ENCODE measurements around the gene MRPS2. TPM values are rescaled to one million over a fixed set of nuclear protein-coding genes. Genes with fewer than 3 reads are reported as not detected.

The MRPS2 gene
- total and polyA plus RNA-seq, 9 of the 15 experiments (the other 6 are each of a cell fraction or from before 2014, with no cell fraction given), result 8.0 to 167 (median 81.3) TPM

DNA sequence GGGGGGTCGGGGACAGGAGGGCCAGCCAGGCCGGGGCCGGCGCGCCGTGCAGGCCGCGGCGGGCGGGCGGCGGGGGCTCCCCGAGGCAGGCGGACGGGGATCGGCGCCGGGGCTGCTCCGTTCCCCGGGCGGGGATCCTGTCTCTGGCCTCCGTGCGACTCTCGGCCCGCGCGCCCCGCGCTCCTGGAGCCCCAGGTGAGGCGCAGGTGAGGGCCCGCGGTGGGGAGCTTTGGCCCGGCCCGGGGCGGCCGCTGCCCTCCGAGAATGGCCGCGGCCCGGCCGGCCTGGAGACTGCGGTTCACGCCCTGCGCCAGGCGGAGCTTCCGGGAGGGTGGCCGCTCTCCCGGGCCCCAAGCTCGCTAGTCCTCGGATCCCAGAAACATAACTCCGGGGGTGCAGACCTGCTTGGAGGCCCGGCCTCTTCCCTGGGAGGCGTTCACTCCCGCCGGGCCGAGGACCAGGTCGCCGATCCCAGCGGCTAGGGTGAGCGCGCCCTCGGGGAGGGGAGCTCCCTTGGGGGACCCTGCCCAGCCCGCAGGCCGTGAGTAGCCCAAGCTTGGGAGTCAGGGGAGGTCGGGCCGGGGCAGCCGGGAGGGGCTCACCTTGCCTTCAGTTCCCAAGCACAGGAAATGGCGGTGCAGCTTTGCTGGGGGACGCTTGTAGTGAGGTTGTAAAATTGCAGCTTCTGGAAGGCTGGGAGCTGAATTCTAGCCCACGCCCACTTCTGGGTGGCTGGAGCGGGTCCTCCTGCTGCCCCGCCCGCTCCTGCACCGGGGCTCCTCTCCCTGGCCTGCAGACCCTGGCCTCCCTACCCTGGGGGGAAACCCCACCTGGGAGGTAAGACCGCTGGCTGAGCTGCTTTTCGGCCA is 20.2 kb upstream of the MRPS2 start (continued):
- TF ChIP-seq, protein P1, sequence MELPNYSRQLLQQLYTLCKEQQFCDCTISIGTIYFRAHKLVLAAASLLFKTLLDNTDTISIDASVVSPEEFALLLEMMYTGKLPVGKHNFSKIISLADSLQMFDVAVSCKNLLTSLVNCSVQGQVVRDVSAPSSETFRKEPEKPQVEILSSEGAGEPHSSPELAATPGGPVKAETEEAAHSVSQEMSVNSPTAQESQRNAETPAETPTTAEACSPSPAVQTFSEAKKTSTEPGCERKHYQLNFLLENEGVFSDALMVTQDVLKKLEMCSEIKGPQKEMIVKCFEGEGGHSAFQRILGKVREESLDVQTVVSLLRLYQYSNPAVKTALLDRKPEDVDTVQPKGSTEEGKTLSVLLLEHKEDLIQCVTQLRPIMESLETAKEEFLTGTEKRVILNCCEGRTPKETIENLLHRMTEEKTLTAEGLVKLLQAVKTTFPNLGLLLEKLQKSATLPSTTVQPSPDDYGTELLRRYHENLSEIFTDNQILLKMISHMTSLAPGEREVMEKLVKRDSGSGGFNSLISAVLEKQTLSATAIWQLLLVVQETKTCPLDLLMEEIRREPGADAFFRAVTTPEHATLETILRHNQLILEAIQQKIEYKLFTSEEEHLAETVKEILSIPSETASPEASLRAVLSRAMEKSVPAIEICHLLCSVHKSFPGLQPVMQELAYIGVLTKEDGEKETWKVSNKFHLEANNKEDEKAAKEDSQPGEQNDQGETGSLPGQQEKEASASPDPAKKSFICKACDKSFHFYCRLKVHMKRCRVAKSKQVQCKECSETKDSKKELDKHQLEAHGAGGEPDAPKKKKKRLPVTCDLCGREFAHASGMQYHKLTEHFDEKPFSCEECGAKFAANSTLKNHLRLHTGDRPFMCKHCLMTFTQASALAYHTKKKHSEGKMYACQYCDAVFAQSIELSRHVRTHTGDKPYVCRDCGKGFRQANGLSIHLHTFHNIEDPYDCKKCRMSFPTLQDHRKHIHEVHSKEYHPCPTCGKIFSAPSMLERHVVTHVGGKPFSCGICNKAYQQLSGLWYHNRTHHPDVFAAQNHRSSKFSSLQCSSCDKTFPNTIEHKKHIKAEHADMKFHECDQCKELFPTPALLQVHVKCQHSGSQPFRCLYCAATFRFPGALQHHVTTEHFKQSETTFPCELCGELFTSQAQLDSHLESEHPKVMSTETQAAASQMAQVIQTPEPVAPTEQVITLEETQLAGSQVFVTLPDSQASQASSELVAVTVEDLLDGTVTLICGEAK (IDR thresholded peaks at IDR 0.05), result peak; percentile 49; the same call in 1 of the 2 replicates
- TF ChIP-seq, protein P1 (CRISPR knock-in tag; IDR thresholded peaks at IDR 0.05), result no peak
